ENCODE measurements around the gene TMEM179B.

TMEM179B gene

DNA sequence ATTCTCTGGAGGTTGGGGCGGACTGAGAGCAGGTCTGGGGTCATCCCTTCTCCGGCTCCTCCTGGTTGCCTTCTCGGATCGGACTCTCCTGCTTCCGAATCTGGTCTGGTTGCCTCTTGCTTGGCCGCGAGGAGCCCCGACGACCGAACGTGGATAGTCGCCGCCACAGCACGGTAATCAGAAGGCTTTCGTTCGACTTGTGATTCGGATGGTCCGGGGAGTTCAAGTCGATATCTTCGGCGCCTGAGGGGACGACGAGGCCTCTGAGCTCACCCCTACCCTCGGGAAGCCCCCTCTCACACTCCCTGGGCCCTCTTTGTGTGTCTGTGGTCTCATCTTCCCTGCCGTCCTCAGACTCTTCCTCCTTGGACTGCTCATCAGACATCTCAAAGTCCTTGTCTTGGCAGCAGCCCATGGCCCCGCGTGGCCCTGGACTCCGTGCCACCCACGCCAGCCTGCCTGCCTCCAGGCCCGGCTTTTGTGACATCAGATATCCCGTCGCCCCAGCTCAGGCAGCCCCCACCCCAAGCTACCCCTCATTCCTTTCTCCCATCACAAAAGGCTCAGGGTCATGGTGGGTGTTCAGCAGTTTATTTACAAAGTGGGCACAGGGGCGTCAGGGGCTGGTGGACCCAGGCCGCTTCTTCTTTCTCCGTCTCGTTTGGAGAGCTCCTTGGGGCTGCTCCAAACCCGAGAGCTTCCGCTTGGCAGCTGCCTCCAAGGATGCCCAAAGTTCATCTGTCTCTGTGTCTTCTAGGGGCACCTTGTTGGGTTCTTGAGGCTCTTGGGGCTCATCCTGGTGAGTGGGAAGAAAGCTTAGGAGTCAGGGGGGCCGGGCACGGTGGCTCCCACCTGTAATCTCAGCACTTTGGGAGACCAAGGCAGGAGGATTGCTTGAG, 45.4 kb downstream of the TMEM179B start, which contains the start of gene TEX54:
Gene TEX54, minus strand, starts transcription at position 506 of the 899 bp plus-strand sequence.
- 22 to 23% methylated on average over 40 of the region's 40 CpGs for WGBS, 2 experiments
- Histone ChIP-seq H3K36me3 (ENCODE audit: control insufficient read depth, insufficient read depth, low read length) (peaks cover 16% of the 10 kb centered on the region), H3K4me3 (ENCODE audit: insufficient read depth, low read depth, low read length) (peak within 1 kb of the TSS; percentile 93)

DNA sequence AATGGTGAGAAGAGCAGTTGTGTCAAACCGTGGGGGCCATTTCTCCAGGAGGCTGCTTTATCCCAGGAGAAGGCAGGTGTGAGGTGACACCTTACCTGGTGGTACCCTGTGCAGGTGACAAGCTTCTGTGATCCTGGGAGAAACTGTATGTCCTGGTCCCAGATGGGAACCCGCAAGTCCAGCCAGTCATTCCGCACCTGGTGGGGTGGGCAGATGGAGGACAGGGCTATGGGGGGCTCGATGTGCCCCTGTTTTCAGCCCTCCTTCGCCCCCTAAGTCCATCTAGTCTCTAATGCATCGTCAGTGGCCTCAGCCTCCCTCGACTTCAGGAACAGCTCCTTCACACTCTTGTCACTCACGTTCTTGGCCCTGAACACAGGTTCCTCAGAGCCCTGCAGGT, 48.1 kb downstream of the TMEM179B start:
- no peaks in the 10 kb centered on the region for H3K9me3 ChIP-seq (ENCODE audit: control insufficient read depth, low read length)
- no peak overlapping the region for H3K4me3 ChIP-seq (ENCODE audit: insufficient read depth, low read depth, low read length)
- H3K36me3 ChIP-seq (ENCODE audit: control insufficient read depth, insufficient read depth, low read length), result peaks cover 15% of the 10 kb centered on the region
- H3K27me3 ChIP-seq (ENCODE audit: control insufficient read depth, insufficient read depth, low read length, poor library complexity, severe bottlenecking), result no peaks in the 10 kb centered on the region
- 90 to 93% methylated on average over 8 of the region's 8 CpGs for WGBS, 2 experiments
- H3K4me1 ChIP-seq (ENCODE audit: control insufficient read depth, insufficient read depth, low read length), result peaks cover 9% of the 10 kb centered on the region
- no peak overlapping the region for H3K27ac ChIP-seq (ENCODE audit: insufficient read depth, low read depth, low read length, poor library complexity, severe bottlenecking)

More for the DNA sequence above, 45.4 kb downstream of the TMEM179B start, which contains the start of gene TEX54:
- peak within 1 kb of the TSS; percentile 95 for H3K27ac ChIP-seq (ENCODE audit: insufficient read depth, low read depth, low read length, poor library complexity, severe bottlenecking)
- H3K27me3 ChIP-seq (ENCODE audit: control insufficient read depth, insufficient read depth, low read length, poor library complexity, severe bottlenecking), result no peaks in the 10 kb centered on the region
- H3K9me3 ChIP-seq (ENCODE audit: control insufficient read depth, low read length), result no peaks in the 10 kb centered on the region
- peaks cover 9% of the 10 kb centered on the region for H3K4me1 ChIP-seq (ENCODE audit: control insufficient read depth, insufficient read depth, low read length)

DNA sequence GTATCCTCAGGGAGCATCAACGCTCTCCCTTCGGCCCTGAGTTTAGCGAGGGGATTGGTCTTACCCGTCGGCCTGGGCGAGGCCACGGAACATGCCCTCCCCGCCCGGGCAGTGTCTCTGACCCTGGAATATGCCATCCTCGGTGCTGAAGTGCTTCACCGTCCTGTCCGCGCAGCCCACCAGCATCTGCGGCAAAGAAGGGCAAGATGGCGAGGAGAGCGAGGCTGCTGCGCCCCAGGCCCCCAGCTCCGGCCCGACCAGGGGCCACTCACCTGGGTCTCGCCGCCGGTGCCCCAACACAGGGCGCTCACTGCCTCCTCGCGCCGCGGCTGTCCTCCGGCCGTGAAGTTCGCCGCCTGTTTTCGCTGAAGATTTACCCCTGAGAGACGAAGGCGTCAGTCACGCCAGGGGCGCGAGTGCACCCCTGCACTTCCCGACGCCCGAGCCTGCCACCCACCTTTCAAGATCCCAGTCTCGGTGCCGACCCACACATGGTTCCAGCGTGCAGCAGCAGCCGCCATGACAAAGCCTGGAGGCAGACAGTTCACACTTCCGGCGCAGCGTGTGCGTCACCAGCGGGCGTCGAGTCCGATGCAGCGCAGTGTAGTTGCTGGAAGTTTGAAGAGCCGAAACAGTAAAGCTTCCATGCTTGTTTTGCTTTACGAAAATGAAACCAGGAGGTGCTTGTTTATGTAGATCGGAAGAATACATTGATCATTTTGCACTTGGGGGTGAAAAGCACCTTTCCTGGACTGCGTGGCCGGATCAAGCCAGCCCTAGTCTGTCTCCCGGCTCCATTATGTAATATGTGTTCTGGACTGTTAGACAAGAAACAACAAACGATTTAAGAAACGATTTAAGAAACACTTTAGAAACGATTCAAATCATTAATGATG, 52.1 kb downstream of the TMEM179B start, which contains the start of gene WDR74:
Gene WDR74, minus strand, starts transcription at position 541 of the 896 bp plus-strand sequence. Its CDS starts 20 bp downstream, at position 521.
- H3K27me3 ChIP-seq (ENCODE audit: control insufficient read depth, insufficient read depth, low read length, poor library complexity, severe bottlenecking), result no peaks in the 10 kb centered on the region
- peak within 1 kb of the TSS; percentile 96 for H3K27ac ChIP-seq (ENCODE audit: insufficient read depth, low read depth, low read length, poor library complexity, severe bottlenecking)
- H3K36me3 ChIP-seq (ENCODE audit: control insufficient read depth, insufficient read depth, low read length), result peaks cover 15% of the 10 kb centered on the region
- no peaks in the 10 kb centered on the region for H3K9me3 ChIP-seq (ENCODE audit: control insufficient read depth, low read length)
- 0 to 1% methylated on average over 61 to 62 of the region's 62 CpGs for WGBS, 2 experiments
- peak within 1 kb of the TSS; percentile 85 for H3K4me3 ChIP-seq (ENCODE audit: insufficient read depth, low read depth, low read length)
- H3K4me1 ChIP-seq (ENCODE audit: control insufficient read depth, insufficient read depth, low read length), result peaks cover 12% of the 10 kb centered on the region

Measured in ectodermal cell (in vitro differentiated cells).